GM23338 (cell line): ENCODE measurements around the gene ROCK2.

Source experiments
- CTCF ChIP-seq, 2 experiments: fragments of 200-600 bp in 1 of 2; sonication (generic) in 1 of 2; conservative IDR thresholded peaks; 2 replicates each; pipeline versions ENCODE4 v1.5.1 to v1.6.1; 2016 to 2017; ENCODE audit warnings: antibody characterized with exemption in 2 of 2, low read depth in 2 of 2, mild to moderate bottlenecking in 2 of 2, moderate library complexity in 1 of 2
- STAT1 ChIP-seq: IDR thresholded peaks from one replicate; pipeline ENCODE4 v1.6.1; 2016; ENCODE audit warnings: antibody characterized with exemption; ENCODE audit not compliant: unreplicated experiment

- TF ChIP-seq CTCF (conservative IDR thresholded peaks at IDR 0.05; ENCODE audit: low read depth in 2 of 2) (no peak), STAT1 (no peak)
Observed at GRCh38 chr2:11154923-11155380, 189.5 kb downstream of the ROCK2 start.
